ENCODE measurements around the gene TMC1. TPM values are rescaled to one million over a fixed set of nuclear protein-coding genes. Genes with fewer than 3 reads are reported as not detected.
A peak's percentile ranks its signal among the peaks of the same experiment; 100 is the strongest.

The TMC1 gene
- total and polyA plus RNA-seq, 10 of the 15 experiments (the other 5 are each of a cell fraction or from before 2014, with no cell fraction given): 0.06 to 0.94 (median 0.40) TPM; not detected in 1

DNA sequence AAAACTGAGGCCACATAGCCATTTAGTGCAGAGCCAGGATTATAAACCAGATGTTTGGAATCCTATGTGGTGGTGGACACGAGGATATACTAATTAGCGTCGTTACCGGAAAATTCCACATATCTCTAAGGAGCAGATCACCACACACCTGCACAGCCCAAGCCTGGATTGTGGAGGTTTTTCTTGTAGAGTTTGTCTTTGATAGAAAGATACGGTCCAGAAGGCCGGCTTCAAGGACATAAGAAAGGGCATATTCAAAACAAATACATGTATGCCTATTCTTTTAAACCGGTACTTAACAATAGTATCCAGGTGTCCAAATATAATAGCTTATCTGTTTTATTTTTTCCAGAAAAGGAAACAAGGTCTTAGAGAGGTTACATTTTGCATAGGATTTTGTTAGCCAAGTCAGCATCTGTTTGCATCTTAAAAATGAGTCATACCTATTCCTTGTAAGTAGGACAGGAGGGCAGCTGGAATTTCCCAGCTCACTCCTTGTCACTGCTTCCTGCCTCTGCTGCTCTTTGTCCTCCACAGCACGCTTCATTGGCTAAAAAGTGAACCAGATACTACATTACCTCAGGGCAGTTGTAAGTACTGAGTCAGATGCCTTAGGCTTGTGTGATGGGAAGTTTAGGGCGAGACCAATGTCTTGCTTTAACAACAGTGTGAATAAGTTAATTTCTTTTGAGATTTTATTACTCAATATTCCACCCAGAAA, 3.6 kb downstream of the TMC1 start (continued):
- TF ChIP-seq FOS (IDR thresholded peaks at IDR 0.05; ENCODE audit: borderline replicate concordance, extremely low read depth, insufficient read length): no peak
- no peak for TF ChIP-seq NFYA (IDR thresholded peaks at IDR 0.05; ENCODE audit: borderline replicate concordance, low read depth, low read length)
- peak; percentile 56; the same call in 1 of the 2 replicates for TF ChIP-seq CREM (IDR thresholded peaks at IDR 0.05; ENCODE audit: low read depth)
- no peak for TF ChIP-seq MAX (IDR thresholded peaks at IDR 0.05; ENCODE audit: low read depth, low read length)
- TF ChIP-seq BRCA1 (IDR thresholded peaks at IDR 0.05; ENCODE audit: low read depth, low read length): no peak
- TF ChIP-seq JUNB (IDR thresholded peaks at IDR 0.05): peak; percentile 64
- TF ChIP-seq ETV6 (conservative IDR thresholded peaks at IDR 0.05 in 1 of 2, IDR thresholded peaks at IDR 0.05 in 1 of 2; ENCODE audit: borderline replicate concordance in 1 of 2, low read depth in 1 of 2): peak in 1 of 2 experiments; percentile 55; a peak in 1 of 4 replicates
- TF ChIP-seq YY1 (IDR thresholded peaks at IDR 0.05; ENCODE audit: low read depth, low read length): no peak
- TF ChIP-seq CREB1 (IDR thresholded peaks at IDR 0.05; ENCODE audit: low read depth): peak; percentile 69; the same call in 1 of the 2 replicates

DNA sequence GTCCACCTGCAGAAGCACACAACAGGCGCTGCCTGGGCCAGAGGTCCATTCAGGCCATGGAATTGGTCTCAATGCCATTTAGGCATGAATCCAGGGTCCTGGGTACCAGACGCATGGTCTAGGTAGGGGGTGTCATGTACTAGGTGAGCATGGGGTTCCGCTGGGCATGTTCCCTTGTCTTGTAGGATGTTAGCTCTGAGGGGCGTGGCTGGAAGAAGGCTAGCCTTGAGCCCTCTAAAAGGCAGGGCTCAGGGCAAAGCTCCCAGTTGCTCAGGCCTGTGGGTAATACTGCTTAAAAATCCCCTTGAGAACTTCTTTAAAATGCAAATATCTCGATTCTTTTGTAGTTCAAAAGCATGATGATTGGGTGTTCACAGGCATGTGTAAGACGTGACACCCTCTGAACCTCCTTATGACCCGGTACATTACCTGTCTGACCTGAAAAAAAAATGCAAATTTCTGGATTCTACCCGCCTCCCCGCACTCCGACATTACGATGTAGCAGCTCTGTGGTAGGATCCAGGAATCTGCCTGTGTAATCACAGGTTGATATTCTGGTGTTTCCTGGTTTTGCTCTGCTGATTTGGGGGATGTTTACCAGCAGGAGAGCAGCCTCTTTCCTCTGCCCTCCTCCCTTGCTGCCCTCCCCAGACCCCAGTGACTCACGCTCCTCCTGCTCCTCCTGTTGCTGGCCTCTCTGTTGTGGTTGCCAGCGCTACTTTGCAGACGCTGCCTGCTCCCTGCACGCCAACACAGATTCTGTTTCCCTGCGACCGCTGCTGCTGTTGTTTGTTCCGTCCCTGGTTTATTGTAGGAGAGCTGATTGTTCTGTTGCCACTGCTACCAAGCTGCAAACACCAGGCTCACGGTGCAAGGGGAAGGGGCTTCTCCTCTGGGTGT, 5.7 kb downstream of the TMC1 start:
- intact Hi-C loops (cut with micrococcal nuclease; ENCODE audit: unreplicated experiment) (loop anchor here (1.0 to 10.0 kb wide), 6 partner anchors 55 to 322 kb away; partner anchors contain the start of gene ZFAND5), in situ Hi-C loops (cut with MboI) (no loop called here)
- POLR2A ChIA-PET: interaction anchor here (0.8 to 2.5 kb wide), 8 partner anchors 8 to 165 kb away, joined by 3 to 17 read pairs (median 6); partner anchors contain the start of gene ZFAND5
- TF ChIP-seq TAF1 (IDR thresholded peaks at IDR 0.05; ENCODE audit: borderline replicate concordance, low read depth, low read length) (0 out of 2 replicates have a peak, but pooled peaks have one; percentile 18), STAT3 (IDR thresholded peaks at IDR 0.05; ENCODE audit: low read depth, low read length) (peak; percentile 32; the same call in 1 of the 2 replicates), SIN3A (IDR thresholded peaks at IDR 0.05; ENCODE audit: low read depth, low read length) (no peak), ETV6 (conservative IDR thresholded peaks at IDR 0.05 in 1 of 2, IDR thresholded peaks at IDR 0.05 in 1 of 2; ENCODE audit: borderline replicate concordance in 1 of 2, low read depth in 1 of 2) (peak in 1 of 2 experiments; percentile 52; a peak in 1 of 4 replicates), GABPA (IDR thresholded peaks at IDR 0.05; ENCODE audit: low read depth) (no peak), RCOR1 (conservative IDR thresholded peaks at IDR 0.05; ENCODE audit: low read depth, low read length) (0 out of 2 replicates have a peak, but pooled peaks have one; percentile 40), CBFB (IDR thresholded peaks at IDR 0.05; ENCODE audit: low read depth) (peak; percentile 77), RAD21 (IDR thresholded peaks at IDR 0.05; ENCODE audit: insufficient read depth, low read depth, low read length) (no peak), EP300 (IDR thresholded peaks at IDR 0.05; ENCODE audit: borderline replicate concordance in 1 of 2, control insufficient read depth in 1 of 2, low read depth in 2 of 2, low read length in 2 of 2) (peak; percentile 3 to 63; a peak in 1 of 4 replicates)
- TF ChIP-seq, protein P1, sequence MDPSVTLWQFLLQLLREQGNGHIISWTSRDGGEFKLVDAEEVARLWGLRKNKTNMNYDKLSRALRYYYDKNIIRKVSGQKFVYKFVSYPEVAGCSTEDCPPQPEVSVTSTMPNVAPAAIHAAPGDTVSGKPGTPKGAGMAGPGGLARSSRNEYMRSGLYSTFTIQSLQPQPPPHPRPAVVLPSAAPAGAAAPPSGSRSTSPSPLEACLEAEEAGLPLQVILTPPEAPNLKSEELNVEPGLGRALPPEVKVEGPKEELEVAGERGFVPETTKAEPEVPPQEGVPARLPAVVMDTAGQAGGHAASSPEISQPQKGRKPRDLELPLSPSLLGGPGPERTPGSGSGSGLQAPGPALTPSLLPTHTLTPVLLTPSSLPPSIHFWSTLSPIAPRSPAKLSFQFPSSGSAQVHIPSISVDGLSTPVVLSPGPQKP (IDR thresholded peaks at IDR 0.05; ENCODE audit: low read depth, low read length): no peak

More for the DNA sequence above, 5.7 kb downstream of the TMC1 start:
- 35% methylated on average over 19 of the region's 19 CpGs for WGBS (ENCODE audit: insufficient coverage, insufficient replicate concordance, low lambda C conversion rate, missing lambda C conversion rate)
- Histone ChIP-seq H2AFZ (ENCODE audit: control insufficient read depth, low read depth, low read length) (peak overlapping the region; percentile 85), H3K4me2 (ENCODE audit: control insufficient read depth, insufficient read depth) (peak overlapping the region; percentile 88), H3K9ac (ENCODE audit: control insufficient read depth, insufficient read depth, low read length) (peak overlapping the region; percentile 41), H3K9me3 (replicated peaks; ENCODE audit: control insufficient read depth, insufficient read depth, low read length) (no peaks in the 10 kb centered on the region; the same call in 1 of the 3 replicates), H3K27me3 (replicated peaks in 1 of 2; ENCODE audit: control insufficient read depth in 2 of 2, insufficient read depth in 2 of 2, low read length in 1 of 2) (no peaks in the 10 kb centered on the region), H3K4me1 (ENCODE audit: control insufficient read depth, insufficient read depth, low read length) (peaks cover 16% of the 10 kb centered on the region), H4K20me1 (ENCODE audit: control insufficient read depth, insufficient read depth) (no peaks in the 10 kb centered on the region), H3K79me2 (ENCODE audit: control insufficient read depth, insufficient read depth, low read length) (no peaks in the 10 kb centered on the region), H3K36me3 (ENCODE audit: control insufficient read depth in 2 of 2, insufficient read depth in 2 of 2, low read length in 1 of 2) (no peaks in the 10 kb centered on the region), H3K4me3 (peak overlapping the region; percentile 51), H3K27ac (ENCODE audit: control insufficient read depth, insufficient read depth) (peak overlapping the region; percentile 66)
- ATAC-seq (peak; percentile 90), DNase-seq (ENCODE audit: low read depth, low spot score) (peak; percentile 77), FAIRE-seq (peak; percentile 87)
- BruUV-seq (replicated peaks): TSS peak; percentile 87
- CTCF ChIA-PET: interaction anchor here (0.5 to 2.7 kb wide), 12 partner anchors 10 to 488 kb away, joined by 3 to 13 read pairs (median 4); partner anchors contain the start of gene ZFAND5
- SMC1A ChIA-PET (ENCODE audit: uncharacterized antibody, unreplicated experiment): interaction anchor here (0.6 to 3.2 kb wide), 24 partner anchors 8 to 401 kb away, joined by 3 to 22 read pairs (median 6); partner anchors contain the start of gene ZFAND5
- RAD21 ChIA-PET (ENCODE audit: unreplicated experiment): interaction anchor here (0.7 to 4.5 kb wide), 17 partner anchors 10 to 488 kb away, joined by 3 to 31 read pairs (median 4); partner anchors contain the start of gene ZFAND5

Data from GM12878 (cell line).